Hepatocyte (in vitro differentiated cells): ENCODE data around the gene TSR3.

ENCODE experiments used
- EZH2phosphoT487 ChIP-seq: fragments of 200-600 bp; sonication (generic); IDR thresholded peaks from one replicate; pipeline ENCODE4 v1.6.1; 2018; ENCODE audit warnings: antibody characterized with exemption, mild to moderate bottlenecking, low read depth, moderate library complexity; ENCODE audit not compliant: unreplicated experiment, severe bottlenecking
- TF ChIP-seq, protein P1 (sequence below): fragments of 200-600 bp; sonication (generic); IDR thresholded peaks from 2 replicates; pipeline ENCODE4 v1.5.1; 2016; ENCODE audit warnings: antibody characterized with exemption, mild to moderate bottlenecking; ENCODE audit not compliant: poor library complexity

DNA sequence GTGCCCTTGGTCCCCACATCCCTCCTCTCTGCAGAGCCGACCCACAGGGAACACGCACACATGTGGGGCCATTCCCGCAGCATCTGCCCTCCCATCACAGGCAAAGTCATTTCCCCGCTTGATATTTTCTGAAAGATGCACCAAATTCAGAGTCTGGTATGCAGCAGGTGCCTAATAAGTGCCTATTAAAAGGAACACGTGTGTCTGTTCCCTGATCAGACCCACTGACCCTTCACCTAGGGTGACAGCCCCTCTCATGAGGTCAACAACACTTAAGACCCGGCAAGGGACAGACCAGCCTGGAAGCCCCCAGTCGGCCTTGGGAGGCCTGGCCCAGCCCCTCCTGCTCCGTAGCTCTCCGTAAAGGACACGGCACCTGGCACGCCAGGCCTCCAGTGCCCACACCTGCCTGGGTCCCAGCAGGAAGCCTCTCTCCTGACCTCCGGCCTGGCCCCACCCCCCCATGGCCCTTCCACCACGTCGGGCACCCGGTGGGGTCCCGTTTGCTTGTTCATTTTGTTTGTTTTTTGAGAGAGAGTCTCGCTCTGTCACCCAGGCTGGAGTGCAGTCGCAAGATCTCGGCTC is 42.8 kb upstream of the TSR3 start:
- TF ChIP-seq, protein P1, sequence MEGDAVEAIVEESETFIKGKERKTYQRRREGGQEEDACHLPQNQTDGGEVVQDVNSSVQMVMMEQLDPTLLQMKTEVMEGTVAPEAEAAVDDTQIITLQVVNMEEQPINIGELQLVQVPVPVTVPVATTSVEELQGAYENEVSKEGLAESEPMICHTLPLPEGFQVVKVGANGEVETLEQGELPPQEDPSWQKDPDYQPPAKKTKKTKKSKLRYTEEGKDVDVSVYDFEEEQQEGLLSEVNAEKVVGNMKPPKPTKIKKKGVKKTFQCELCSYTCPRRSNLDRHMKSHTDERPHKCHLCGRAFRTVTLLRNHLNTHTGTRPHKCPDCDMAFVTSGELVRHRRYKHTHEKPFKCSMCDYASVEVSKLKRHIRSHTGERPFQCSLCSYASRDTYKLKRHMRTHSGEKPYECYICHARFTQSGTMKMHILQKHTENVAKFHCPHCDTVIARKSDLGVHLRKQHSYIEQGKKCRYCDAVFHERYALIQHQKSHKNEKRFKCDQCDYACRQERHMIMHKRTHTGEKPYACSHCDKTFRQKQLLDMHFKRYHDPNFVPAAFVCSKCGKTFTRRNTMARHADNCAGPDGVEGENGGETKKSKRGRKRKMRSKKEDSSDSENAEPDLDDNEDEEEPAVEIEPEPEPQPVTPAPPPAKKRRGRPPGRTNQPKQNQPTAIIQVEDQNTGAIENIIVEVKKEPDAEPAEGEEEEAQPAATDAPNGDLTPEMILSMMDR = no peak
- TF ChIP-seq EZH2phosphoT487 = no peak
